ENCODE results near the gene CDK19. TPM values are rescaled to one million over a fixed set of nuclear protein-coding genes. Genes with fewer than 3 reads are reported as not detected.

Gene CDK19
- total RNA-seq, 1 donor: 13.5 TPM

GRCh38 chr6:110560239-110561007 is 254.8 kb downstream of the CDK19 start:
- peak in 1 of 3 donors; percentile 35 for DNase-seq (ENCODE audit: low read depth in 2 of 3, low spot score in 2 of 3)

Small RNAs within 50 kb of the gene (small RNA-seq; reads per million reads assigned to genes)
- not detected for gene RNU6-1115P
- gene RNU6-957P: not detected
- 0.20 reads per million for gene SNORA40C

Other genes starting within 250 kb of the CDK19 start
- 132 TPM for gene AMD1, start 59.3 kb upstream of the CDK19 start, total RNA-seq
- gene GTF3C6, start 143.2 kb upstream of the CDK19 start, total RNA-seq: 8.1 TPM
- gene RPF2, start 166.6 kb upstream of the CDK19 start, total RNA-seq: 5.4 TPM

Data from hematopoietic multipotent progenitor cell (in vitro differentiated cells).